ENCODE data around the gene ENC1.

ENC1 gene

DNA sequence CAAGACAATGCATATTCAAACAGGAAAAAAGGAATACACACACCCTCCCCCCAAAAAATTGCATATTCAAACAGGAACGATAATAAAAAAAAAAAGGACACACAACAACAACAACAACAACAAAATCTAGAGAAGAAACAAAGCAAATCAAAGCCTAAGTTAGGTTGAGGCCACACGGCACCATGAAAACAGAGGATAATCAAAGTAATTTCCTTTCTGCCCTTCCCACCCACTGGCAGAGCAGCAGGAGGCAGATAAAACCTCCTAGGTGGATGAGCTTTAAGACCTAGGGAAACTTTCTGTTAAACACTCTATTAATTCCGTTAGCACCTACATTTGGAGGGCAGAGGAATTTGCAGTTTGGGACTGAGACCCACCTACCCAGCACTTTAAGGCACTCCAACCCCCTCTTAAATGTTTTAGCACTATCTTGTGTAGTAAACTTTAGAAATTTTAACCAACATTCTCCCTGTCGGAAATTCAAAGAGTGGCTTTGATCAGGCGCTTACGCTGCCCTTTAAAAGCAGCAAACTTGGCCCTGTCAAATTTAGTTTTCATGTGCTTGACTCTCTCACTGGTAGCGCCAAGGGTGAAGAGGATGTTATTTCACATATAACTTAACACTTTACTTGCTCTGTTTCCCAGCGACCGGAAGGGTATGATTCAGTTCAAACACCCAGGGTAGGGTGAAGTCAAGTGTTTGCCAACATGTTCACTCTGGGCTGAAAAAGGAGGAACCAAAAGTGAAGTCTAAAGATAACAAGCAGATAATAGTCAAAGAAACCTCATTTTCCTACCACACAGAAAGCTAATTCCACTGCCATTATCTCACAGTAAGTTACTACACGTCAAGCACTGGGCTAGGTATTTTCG lies 9.2 kb downstream of the ENC1 start:
- DNase-seq (ENCODE audit: low spot score), result no peak

DNA sequence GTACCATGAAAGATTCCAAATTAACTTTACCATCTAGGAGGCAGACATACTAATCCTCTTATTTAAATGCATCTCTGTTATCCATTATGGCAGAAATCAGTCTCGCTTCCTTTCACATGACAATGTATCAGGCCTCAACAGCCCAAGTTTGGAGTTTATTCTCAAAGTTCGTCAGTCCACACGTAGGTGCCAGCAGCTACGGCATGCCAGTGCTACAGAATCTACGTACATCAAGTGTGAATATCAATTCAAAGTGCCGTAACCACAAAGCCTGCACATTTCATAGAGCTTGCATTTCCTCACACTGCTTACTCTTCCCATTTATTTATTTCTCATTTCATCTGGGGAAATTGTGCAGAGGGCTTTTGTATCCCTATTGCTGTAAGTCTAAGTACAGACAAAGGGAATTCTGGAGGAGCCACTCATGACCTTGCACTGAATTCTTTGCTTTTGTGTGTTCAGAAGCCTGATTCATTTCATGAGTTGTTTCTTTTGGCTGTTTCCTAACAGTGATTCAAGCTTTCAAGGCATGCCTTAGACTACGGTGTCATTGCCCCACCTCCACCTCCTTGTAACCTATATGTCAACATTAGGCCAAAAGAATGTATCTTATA lies 10.0 kb downstream of the ENC1 start:
- no peak for DNase-seq (ENCODE audit: low spot score)

- DNase-seq (ENCODE audit: low spot score), result no peak
Observed at GRCh38 chr5:74629326-74629725, 11.2 kb downstream of the ENC1 start.

DNA sequence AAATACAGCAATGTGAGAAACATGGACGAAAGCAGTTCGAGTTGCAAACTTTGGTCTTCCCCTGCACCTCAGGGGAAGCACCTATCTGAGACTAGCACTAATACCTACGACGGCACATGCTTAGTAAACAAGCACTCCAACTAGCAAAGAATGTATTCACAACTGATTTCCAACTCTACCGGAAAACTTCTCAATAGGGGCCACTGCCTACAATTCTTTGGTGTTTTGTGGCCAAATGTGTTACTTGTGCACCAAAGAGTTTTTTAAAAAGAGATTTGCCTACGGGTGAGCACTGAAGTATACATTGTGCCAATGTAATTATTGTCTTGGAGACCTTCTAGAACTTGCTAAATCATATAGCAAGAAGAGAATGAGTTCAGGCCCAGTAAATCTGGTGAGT lies 12.2 kb downstream of the ENC1 start:
- no peak for DNase-seq (ENCODE audit: low spot score)

DNA sequence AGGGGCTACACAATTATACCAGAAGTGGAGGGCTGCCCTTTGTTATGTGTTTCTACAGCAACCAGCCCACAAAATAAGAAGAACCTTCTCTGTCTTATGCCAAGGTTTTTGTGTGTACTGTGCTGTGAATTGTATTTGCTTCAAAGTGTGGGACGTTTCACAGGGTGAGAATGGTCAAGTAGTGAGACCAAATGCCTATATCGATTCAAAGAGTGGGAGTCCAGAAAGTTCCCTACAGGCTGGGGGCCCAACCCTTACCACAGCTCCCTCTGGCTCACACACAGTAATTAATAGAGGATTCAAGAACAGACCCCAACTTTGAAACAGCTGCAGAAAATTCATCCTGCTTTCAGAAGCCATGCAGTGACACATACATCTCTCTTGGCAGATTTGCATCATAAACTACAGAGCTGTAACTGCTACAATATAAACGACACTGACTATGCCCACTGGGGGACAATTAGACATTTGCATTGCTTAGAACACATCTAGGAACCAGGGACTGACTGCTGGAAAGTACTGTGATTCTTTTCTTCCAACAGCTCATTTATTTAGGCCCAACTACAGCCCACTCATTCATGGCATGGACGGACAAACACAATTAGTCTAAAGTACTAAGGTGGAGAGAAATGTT lies 12.8 kb downstream of the ENC1 start:
- no peak for DNase-seq (ENCODE audit: low spot score)

GRCh38 chr5:74626386-74627222 lies 13.9 kb downstream of the ENC1 start:
- DNase-seq (ENCODE audit: low spot score), result no peak

DNA sequence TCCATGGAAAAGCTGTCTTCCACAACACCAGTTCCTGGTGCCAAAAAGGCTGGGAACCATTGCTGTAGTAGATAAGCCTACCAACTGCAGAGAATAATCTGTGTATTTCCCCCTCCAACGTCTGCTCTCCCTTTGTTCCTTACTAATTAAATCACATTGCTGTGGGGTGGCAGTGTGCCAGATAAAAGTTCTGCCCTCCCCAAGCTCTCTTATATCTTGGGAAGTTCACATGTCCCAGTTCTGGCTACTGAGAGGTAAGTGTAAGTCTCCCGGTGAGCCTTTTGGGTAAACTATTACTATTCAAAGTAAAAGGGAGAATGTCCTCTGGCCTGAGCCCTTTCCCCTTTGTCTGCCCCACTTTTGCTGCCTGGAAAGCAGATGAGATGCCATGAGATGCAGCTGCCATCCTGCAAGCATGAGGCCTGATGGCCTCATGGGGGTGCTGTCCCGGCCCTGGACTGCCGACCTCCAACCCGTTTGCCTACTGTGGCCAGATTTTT lies 14.7 kb downstream of the ENC1 start:
- DNase-seq (ENCODE audit: low spot score), result no peak

DNA sequence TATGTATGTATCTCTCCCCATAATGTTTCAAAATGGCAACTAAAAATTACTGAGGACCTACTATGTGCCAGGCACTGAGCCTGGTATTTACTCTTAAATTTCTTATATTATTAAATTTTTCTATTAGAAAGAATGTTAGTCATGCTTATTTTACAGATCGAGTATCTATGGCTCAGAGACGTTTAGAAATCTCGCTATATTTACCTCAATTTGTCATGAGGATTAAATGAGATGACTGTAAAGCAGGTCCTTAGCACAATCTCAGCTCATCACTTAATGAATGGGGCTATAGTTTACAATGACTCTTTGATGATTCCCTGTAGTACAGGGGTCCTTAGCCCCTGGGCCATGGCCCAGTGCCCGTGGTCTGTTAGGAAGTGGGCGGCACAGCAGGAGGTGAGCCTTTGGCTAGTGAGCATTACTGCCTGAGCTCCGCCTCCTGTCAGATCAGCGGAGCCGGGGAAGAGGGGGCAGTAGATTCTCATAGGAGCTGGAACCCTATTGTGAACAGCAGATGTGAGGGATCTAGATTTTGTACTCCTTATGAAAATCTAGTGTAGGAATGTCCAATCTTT lies 15.5 kb downstream of the ENC1 start:
- DNase-seq (ENCODE audit: low spot score), result no peak

GRCh38 chr5:74624501-74624900 lies 16.0 kb downstream of the ENC1 start:
- DNase-seq (ENCODE audit: low spot score), result no peak

DNA sequence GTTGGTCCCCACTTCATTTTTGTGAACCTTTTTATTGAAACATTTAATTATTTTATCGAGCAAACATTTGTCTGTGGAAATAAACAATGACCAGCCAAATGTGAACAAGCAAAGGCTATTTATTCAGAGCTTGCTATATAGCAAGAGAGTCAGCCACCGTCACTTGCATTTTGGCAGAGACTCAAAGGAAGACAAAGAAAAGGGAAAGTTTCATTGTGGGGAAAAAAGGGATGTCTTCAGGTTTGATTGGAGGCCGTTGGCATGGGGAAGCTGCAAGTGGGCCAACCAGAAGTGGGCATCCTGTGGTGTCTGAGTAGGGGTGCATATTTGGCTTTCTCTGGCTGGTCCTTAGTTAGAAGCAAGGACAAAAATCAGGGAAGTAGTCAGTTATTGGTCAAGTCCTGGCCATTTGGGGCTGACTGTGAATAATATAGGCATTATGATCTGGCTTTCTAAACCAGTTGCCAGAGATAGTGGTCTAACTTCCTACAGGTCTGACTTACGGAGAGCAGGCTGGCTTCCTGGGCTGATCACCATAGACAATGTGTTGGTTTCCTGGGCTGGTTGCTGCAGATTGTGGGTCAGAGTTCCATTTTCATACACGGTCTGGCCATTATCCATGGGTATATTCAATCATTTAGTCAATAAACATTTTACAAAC lies 16.6 kb downstream of the ENC1 start:
- no peak for DNase-seq (ENCODE audit: low spot score)

DNA sequence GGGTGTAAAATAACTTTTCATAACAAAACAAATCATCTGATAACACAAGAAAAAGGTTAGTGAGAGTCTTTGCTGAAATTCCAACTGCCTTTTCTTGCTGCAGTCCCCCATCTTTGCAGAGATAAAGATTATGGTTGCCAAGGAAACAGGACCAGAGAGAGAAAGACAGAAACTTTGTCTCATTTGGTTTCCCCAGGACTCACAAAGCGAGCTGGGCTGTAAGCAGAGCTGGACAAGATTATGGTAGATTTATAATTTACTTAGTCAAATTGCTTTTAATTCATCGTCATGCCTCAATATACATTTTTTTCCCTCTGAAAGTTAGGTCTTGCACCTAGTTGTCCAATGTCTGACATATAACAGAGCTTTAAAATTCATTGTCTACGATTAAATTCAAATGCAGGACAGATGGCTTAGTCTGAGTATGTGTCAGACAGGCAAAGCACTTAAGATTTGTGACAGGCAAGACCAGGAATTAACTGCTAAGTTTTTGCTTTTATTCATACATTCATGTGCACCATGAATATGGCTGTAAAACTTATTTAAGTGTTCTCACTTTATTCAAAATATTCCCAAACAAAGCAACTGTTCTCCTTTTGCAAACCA lies 17.4 kb downstream of the ENC1 start:
- no peak for DNase-seq (ENCODE audit: low spot score)

DNA sequence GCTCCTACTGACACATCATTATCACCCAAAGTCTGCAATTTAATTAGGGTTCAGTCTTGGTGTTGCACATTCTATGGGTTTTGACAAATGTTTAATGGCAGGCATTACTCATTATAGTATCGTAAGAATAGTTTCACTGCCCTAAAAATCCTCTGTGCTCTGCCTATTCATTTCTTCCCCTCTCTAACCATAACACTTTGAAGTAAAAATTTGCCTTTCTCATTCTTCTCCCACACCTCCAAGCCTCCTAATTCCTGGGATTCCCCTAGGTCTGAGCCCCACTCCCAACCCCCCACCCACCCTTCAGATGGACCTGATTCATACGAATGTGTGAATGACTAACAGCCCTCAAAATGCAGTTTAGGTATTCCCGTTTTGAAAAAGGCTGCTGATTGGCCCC lies 18.4 kb downstream of the ENC1 start:
- DNase-seq (ENCODE audit: low spot score), result no peak

GRCh38 chr5:74621492-74621891 lies 19.0 kb downstream of the ENC1 start:
- DNase-seq (ENCODE audit: low spot score), result no peak

DNA sequence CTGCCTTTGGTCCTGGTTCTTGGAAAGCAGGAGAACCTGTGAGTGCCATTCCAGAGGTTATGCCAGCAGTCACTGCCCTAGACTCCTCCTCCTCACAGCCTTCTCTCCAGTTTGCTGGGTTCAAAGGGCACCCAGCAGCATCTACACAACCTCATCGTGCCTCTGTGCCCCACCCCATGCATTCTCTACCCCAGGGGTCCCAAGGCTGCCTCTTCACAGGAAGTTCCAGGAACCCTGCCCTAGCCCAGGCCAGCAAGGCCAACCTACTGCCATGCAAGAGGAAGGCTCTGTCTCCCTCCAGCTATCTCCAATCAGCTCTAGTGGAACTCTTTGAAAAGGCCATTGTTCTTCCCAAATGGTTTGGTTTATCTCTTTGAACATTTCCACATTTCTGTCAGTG lies 21.2 kb downstream of the ENC1 start:
- DNase-seq (ENCODE audit: low spot score), result no peak

DNA sequence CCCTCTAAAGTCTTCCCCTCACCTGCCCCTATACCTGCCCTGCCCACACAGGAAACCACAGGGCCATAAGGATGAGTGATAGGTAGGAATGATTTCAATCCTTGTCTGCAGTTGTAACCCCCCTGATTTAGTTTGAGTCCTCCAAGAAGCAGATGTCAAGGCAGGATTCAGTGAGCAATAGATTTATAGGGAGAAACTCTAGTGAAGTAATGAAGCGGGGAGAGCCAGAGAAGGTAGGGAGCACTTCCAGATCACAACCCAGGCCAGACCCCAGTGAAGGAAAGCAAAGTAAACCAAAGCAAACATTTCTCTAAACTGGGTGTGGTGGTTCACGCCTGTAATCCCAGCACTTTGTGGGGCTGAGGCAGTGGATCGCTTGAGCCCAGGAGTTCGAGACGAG lies 22.4 kb downstream of the ENC1 start:
- DNase-seq (ENCODE audit: low spot score), result no peak

DNA sequence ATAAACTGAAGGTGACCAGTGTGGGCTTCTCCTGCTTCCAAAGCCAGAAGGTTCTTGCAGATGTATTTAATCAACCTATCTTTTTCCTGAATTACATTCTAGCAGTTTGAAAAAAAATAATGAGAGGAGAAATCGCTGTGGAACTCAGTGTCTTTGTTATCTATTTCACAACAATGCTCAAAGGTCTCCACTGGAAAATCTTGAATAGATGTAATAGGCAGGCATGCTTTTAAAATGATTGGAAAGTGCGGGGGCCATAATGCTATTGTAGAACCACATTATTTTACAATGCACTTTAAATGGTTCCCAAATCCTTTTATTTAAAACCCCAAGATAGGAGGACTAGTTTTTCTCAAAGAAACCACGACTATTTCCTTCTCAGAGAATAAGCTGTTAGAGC lies 23.3 kb downstream of the ENC1 start:
- no peak for DNase-seq (ENCODE audit: low spot score)

DNA sequence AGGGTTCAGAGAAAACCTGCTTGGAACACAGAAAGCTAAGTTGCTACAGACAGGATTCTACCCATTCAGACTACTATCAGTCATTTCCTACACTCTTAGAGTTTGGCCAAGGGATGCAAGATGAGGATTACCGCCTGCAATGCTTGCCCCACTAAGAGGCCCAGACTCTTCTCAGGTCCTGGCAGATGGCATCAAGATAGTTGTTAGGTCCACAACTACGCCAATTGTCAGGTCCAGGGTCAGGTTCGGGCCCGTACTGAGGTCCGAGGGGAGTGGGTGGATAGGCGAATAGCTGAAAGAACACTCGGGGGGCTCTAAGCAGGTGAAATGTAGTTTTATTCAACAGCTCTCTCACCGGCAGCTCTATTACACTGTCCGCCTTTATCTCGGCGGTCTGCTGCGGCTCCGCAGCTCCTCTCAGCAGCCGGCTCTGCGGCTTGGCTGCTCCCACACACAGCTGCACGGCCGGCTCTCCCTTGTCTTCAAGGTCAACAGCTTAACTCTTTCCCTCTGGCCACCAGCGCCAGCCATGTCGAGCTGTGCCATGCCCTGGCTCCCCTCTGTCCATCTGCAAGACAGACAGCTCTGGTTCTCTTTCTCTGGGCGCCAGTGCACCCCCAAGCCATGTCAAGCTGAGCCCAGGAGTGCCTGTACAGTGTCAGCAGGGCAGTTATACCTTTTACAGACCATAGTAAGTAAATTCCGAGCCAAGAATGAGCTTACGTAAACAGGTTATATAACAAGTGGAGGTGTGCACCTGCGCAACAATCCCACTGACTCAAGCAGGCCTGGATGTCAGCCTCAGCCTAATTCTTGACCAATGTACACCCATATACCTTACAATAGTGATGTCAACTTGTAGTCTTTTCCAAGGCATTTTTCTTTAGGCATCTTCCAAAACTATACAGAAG lies 24.0 kb downstream of the ENC1 start:
- no peak for DNase-seq (ENCODE audit: low spot score)

- DNase-seq (ENCODE audit: low spot score), result no peak
Observed at GRCh38 chr5:74613283-74613682, 27.2 kb downstream of the ENC1 start.

- no peak for DNase-seq (ENCODE audit: low spot score)
Observed at GRCh38 chr5:74612045-74612444, 28.5 kb downstream of the ENC1 start.

All from left forelimb (tissue), 1 donor.